SU-DHL-6 (cell line): ENCODE measurements around the gene CA5A.

Experiments
- EZH2phosphoT487 ChIP-seq: fragments of 200-600 bp; sonication (generic), shearing (Covaris generic); conservative IDR thresholded peaks from 2 replicates; pipeline ENCODE4 v1.6.1; 2018; ENCODE audit warnings: mild to moderate bottlenecking, antibody characterized with exemption, low read length, moderate library complexity, mixed read lengths
- TF ChIP-seq, protein P1 (sequence below): fragments of 200-600 bp; sonication (generic); IDR thresholded peaks from one replicate; pipeline ENCODE4 v1.5.1; 2017; ENCODE audit warnings: antibody characterized with exemption, mild to moderate bottlenecking, low read length, moderate library complexity; ENCODE audit not compliant: insufficient read depth, poor library complexity, severe bottlenecking

DNA sequence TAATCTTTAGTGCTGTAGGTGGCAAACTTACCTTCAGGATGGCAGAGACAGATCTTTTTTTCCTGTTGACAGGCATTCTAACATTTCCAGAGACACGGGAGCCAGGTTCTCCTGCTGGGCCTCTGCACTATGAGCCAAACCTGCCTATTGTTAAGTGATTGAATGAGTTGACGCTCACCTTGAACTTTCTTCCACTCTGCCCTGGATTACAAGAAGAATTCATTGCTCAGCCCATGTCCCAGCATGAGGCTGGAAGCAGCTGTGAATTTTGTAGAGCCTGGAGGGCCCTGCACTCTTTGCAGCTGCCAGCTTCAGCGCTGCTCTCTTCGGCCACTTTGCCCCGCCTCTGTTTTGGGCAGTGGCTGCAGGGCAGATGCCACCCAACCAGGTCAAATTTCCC is 57.6 kb downstream of the CA5A start:
- TF ChIP-seq, protein P1, sequence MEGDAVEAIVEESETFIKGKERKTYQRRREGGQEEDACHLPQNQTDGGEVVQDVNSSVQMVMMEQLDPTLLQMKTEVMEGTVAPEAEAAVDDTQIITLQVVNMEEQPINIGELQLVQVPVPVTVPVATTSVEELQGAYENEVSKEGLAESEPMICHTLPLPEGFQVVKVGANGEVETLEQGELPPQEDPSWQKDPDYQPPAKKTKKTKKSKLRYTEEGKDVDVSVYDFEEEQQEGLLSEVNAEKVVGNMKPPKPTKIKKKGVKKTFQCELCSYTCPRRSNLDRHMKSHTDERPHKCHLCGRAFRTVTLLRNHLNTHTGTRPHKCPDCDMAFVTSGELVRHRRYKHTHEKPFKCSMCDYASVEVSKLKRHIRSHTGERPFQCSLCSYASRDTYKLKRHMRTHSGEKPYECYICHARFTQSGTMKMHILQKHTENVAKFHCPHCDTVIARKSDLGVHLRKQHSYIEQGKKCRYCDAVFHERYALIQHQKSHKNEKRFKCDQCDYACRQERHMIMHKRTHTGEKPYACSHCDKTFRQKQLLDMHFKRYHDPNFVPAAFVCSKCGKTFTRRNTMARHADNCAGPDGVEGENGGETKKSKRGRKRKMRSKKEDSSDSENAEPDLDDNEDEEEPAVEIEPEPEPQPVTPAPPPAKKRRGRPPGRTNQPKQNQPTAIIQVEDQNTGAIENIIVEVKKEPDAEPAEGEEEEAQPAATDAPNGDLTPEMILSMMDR, result no peak
- TF ChIP-seq EZH2phosphoT487, result no peak
